ENCODE results near the gene GK. TPM values are rescaled to one million over a fixed set of nuclear protein-coding genes. Genes with fewer than 3 reads are reported as not detected.
"Not testable (repeated sequence)": the region's sequence is repeated elsewhere in the genome, so short reads cannot be mapped to it uniquely, and the experiment has no call there.

GK gene
- total RNA-seq, 4 donors from 2014 or later = 0.15 to 5.7 (median 2.9) TPM

- intact Hi-C loops (cut with DNase I; ENCODE audit: low total_unique reads) = no loop called here
Observed at GRCh38 chrX:30665471-30665870, 12.2 kb downstream of the GK start.

GRCh38 chrX:30666094-30666493, 12.9 kb downstream of the GK start:
- no peaks in the 10 kb centered on the region for H3K9me3 ChIP-seq
- ATAC-seq (no peak), DNase-seq (no peak)
- H3K36me3 ChIP-seq = no peaks in the 10 kb centered on the region
- H3K4me1 ChIP-seq = no peaks in the 10 kb centered on the region
- intact Hi-C loops (cut with DNase I; ENCODE audit: low total_unique reads) (no loop called here), in situ Hi-C loops (cut with MboI; ENCODE audit: low sequenced_read_pairs in 4 of 4) (no loop called here)
- no peak overlapping the region for H3K4me3 ChIP-seq
- H3K27ac ChIP-seq = no peak overlapping the region
- H3K27me3 ChIP-seq = no peaks in the 10 kb centered on the region
- no peak for TF ChIP-seq POLR2A (IDR thresholded peaks at IDR 0.05)
- TF ChIP-seq CTCF (IDR thresholded peaks at IDR 0.05 in 4 of 5, conservative IDR thresholded peaks at IDR 0.05 in 1 of 5) = no peak

More at GRCh38 chrX:30665471-30665870, 12.2 kb downstream of the GK start:
- Histone ChIP-seq H3K4me1 (no peaks in the 10 kb centered on the region), H3K4me3 (no peak overlapping the region), H3K36me3 (no peaks in the 10 kb centered on the region), H3K27ac (no peak overlapping the region), H3K9me3 (no peaks in the 10 kb centered on the region), H3K27me3 (no peaks in the 10 kb centered on the region)
- no peak for TF ChIP-seq POLR2A (IDR thresholded peaks at IDR 0.05)
- TF ChIP-seq CTCF (IDR thresholded peaks at IDR 0.05 in 4 of 5, conservative IDR thresholded peaks at IDR 0.05 in 1 of 5) = no peak
- ATAC-seq = no peak
- no peak for DNase-seq
- in situ Hi-C loops (cut with MboI; ENCODE audit: low sequenced_read_pairs in 4 of 4) = no loop called here

GRCh38 chrX:30668581-30668980, 15.4 kb downstream of the GK start:
- DNase-seq (no peak), ATAC-seq (no peak)
- Histone ChIP-seq H3K36me3 (no peaks in the 10 kb centered on the region), H3K4me3 (no peak overlapping the region), H3K27ac (no peak overlapping the region), H3K4me1 (no peaks in the 10 kb centered on the region), H3K9me3 (no peaks in the 10 kb centered on the region), H3K27me3 (no peaks in the 10 kb centered on the region)
- TF ChIP-seq CTCF (IDR thresholded peaks at IDR 0.05 in 4 of 5, conservative IDR thresholded peaks at IDR 0.05 in 1 of 5) = no peak
- no peak for TF ChIP-seq POLR2A (IDR thresholded peaks at IDR 0.05)
- in situ Hi-C loops (cut with MboI; ENCODE audit: low sequenced_read_pairs in 4 of 4) = no loop called here
- intact Hi-C loops (cut with DNase I; ENCODE audit: low total_unique reads) = no loop called here

- H3K4me1 ChIP-seq; H3K4me3 ChIP-seq; ATAC-seq; H3K36me3 ChIP-seq; intact Hi-C loops (cut with DNase I; ENCODE audit: low total_unique reads); in situ Hi-C loops (cut with MboI; ENCODE audit: low sequenced_read_pairs in 4 of 4); DNase-seq; H3K27me3 ChIP-seq; H3K27ac ChIP-seq; H3K9me3 ChIP-seq: not testable (repeated sequence)
Observed at GRCh38 chrX:30671189-30671588, 18.0 kb downstream of the GK start.

GRCh38 chrX:30673127-30673796, 20.0 kb downstream of the GK start:
- no peaks in the 10 kb centered on the region for H3K27me3 ChIP-seq
- H3K9me3 ChIP-seq = no peaks in the 10 kb centered on the region
- no peak overlapping the region for H3K4me3 ChIP-seq
- no peak for TF ChIP-seq POLR2A (IDR thresholded peaks at IDR 0.05)
- intact Hi-C loops (cut with DNase I; ENCODE audit: low total_unique reads) = no loop called here
- no peak for ATAC-seq
- H3K27ac ChIP-seq = no peak overlapping the region
- in situ Hi-C loops (cut with MboI; ENCODE audit: low sequenced_read_pairs in 4 of 4) = no loop called here
- no peak for DNase-seq
- H3K36me3 ChIP-seq = no peaks in the 10 kb centered on the region
- H3K4me1 ChIP-seq = no peaks in the 10 kb centered on the region
